Measurements from ENCODE around the gene NOL3. TPM values are rescaled to one million over a fixed set of nuclear protein-coding genes. Genes with fewer than 3 reads are reported as not detected.
A peak's percentile ranks its signal among the peaks of the same experiment; 100 is the strongest.

NOL3 gene
- total RNA-seq, 1 donor from 2014 or later, result 28.3 TPM

GRCh38 chr16:67141391-67141790 lies 28.9 kb upstream of the NOL3 start:
- Histone ChIP-seq H3K27me3 (ENCODE audit: control insufficient read depth, insufficient read depth, low read length) (no peaks in the 10 kb centered on the region), H3K36me3 (ENCODE audit: control insufficient read depth, insufficient read depth, low read length) (peaks cover 1% of the 10 kb centered on the region), H3K4me3 (ENCODE audit: low read depth, low read length) (no peak overlapping the region)
- TF ChIP-seq CTCF (IDR thresholded peaks at IDR 0.05; ENCODE audit: insufficient read depth, low read length, poor library complexity, severe bottlenecking), result no peak
- no peak for DNase-seq (ENCODE audit: low read depth)

GRCh38 chr16:67142342-67142741 lies 28.0 kb upstream of the NOL3 start:
- Histone ChIP-seq H3K27me3 (ENCODE audit: control insufficient read depth, insufficient read depth, low read length) (no peaks in the 10 kb centered on the region), H3K36me3 (ENCODE audit: control insufficient read depth, insufficient read depth, low read length) (peaks cover 3% of the 10 kb centered on the region), H3K4me3 (ENCODE audit: low read depth, low read length) (no peak overlapping the region)
- no peak for TF ChIP-seq CTCF (IDR thresholded peaks at IDR 0.05; ENCODE audit: insufficient read depth, low read length, poor library complexity, severe bottlenecking)
- no peak for DNase-seq (ENCODE audit: low read depth)

GRCh38 chr16:67144943-67145342 lies 25.4 kb upstream of the NOL3 start:
- Histone ChIP-seq H3K4me3 (ENCODE audit: low read depth, low read length) (no peak overlapping the region), H3K36me3 (ENCODE audit: control insufficient read depth, insufficient read depth, low read length) (peaks cover 4% of the 10 kb centered on the region), H3K27me3 (ENCODE audit: control insufficient read depth, insufficient read depth, low read length) (peaks cover 9% of the 10 kb centered on the region)
- no peak for TF ChIP-seq CTCF (IDR thresholded peaks at IDR 0.05; ENCODE audit: insufficient read depth, low read length, poor library complexity, severe bottlenecking)
- no peak for DNase-seq (ENCODE audit: low read depth)

GRCh38 chr16:67145746-67146145 lies 24.6 kb upstream of the NOL3 start:
- H3K36me3 ChIP-seq (ENCODE audit: control insufficient read depth, insufficient read depth, low read length), result peaks cover 4% of the 10 kb centered on the region
- no peak overlapping the region for H3K4me3 ChIP-seq (ENCODE audit: low read depth, low read length)
- peaks cover 17% of the 10 kb centered on the region for H3K27me3 ChIP-seq (ENCODE audit: control insufficient read depth, insufficient read depth, low read length)
- no peak for DNase-seq (ENCODE audit: low read depth)
- no peak for TF ChIP-seq CTCF (IDR thresholded peaks at IDR 0.05; ENCODE audit: insufficient read depth, low read length, poor library complexity, severe bottlenecking)

GRCh38 chr16:67146523-67147357 lies 23.6 kb upstream of the NOL3 start:
- DNase-seq (ENCODE audit: low read depth), result no peak
- H3K36me3 ChIP-seq (ENCODE audit: control insufficient read depth, insufficient read depth, low read length), result peaks cover 4% of the 10 kb centered on the region
- peaks cover 19% of the 10 kb centered on the region for H3K27me3 ChIP-seq (ENCODE audit: control insufficient read depth, insufficient read depth, low read length)
- no peak overlapping the region for H3K4me3 ChIP-seq (ENCODE audit: low read depth, low read length)
- peak; percentile 11 for TF ChIP-seq CTCF (IDR thresholded peaks at IDR 0.05; ENCODE audit: insufficient read depth, low read length, poor library complexity, severe bottlenecking)
